ENCODE measurements around the gene RAB6A. TPM values are rescaled to one million over a fixed set of nuclear protein-coding genes. Genes with fewer than 3 reads are reported as not detected.

Gene RAB6A
- total RNA-seq, 2 donors from 2014 or later = 94.7 to 104 TPM

GRCh38 chr11:73629907-73630306 lies 131.0 kb downstream of the RAB6A start:
- Histone ChIP-seq H3K27ac (no peak overlapping the region), H3K36me3 (no peaks in the 10 kb centered on the region), H3K4me1 (no peaks in the 10 kb centered on the region), H3K9me3 (no peaks in the 10 kb centered on the region), H3K27me3 (no peaks in the 10 kb centered on the region), H3K4me3 (no peak overlapping the region)
- DNase-seq (ENCODE audit: low spot score) = no peak
- no peak for TF ChIP-seq CTCF (IDR thresholded peaks at IDR 0.05)

- Histone ChIP-seq H3K27ac (no peak overlapping the region), H3K36me3 (no peaks in the 10 kb centered on the region), H3K4me3 (no peak overlapping the region), H3K9me3 (no peaks in the 10 kb centered on the region), H3K27me3 (no peaks in the 10 kb centered on the region), H3K4me1 (no peaks in the 10 kb centered on the region)
- TF ChIP-seq CTCF (IDR thresholded peaks at IDR 0.05) = peak; percentile 84 to 93
- DNase-seq (ENCODE audit: low spot score) = peak; percentile 88
Observed at GRCh38 chr11:73625696-73626318, 135.1 kb downstream of the RAB6A start.

Other genes starting within 250 kb of the RAB6A start
- gene FAM168A, start 163.0 kb downstream of the RAB6A start, total RNA-seq = 10 to 100 TPM; 30.9 to 40.8 TPM
- gene PLEKHB1, start 114.5 kb downstream of the RAB6A start, total RNA-seq = 10 to 100 TPM; 13.0 to 23.8 TPM
- gene MRPL48, start 26.8 kb upstream of the RAB6A start, total RNA-seq = 10 to 100 TPM; 18.7 to 25.3 TPM
- 100 to 1,000 TPM in 1 of 2 donors, 10 to 100 TPM in 1; 90.7 to 102 TPM for gene COA4, start 115.8 kb upstream of the RAB6A start, total RNA-seq
- 10 to 100 TPM; 10.2 to 12.3 TPM for gene PAAF1, start 115.9 kb upstream of the RAB6A start, total RNA-seq
- not detected for gene DNAJB13, start 190.0 kb upstream of the RAB6A start, total RNA-seq
- gene UCP2, start 221.8 kb upstream of the RAB6A start, total RNA-seq = 10 to 100 TPM in 1 of 2 donors, 1 to 10 TPM in 1; 8.2 to 13.2 TPM
- 1 to 10 TPM in 1 of 2 donors, under 1 TPM in 1; 0.37 to 1.1 TPM for gene UCP3, start 248.0 kb upstream of the RAB6A start, total RNA-seq

Data from right atrium auricular region (tissue), 2 donors.